ENCODE measurements around the gene PATL2.

GRCh38 chr15:44656913-44657312 lies 54.2 kb downstream of the PATL2 start:
- TF ChIP-seq CTCF (conservative IDR thresholded peaks at IDR 0.05; ENCODE audit: low read length) (no peak), EZH2phosphoT487 (IDR thresholded peaks at IDR 0.05; ENCODE audit: borderline replicate concordance, low read depth, low read length) (no peak)

All from OCI-LY7 (cell line).